GM18951 (cell line): ENCODE results near the gene ANAPC13.

ENCODE experiments used
- POLR2A ChIP-seq: IDR thresholded peaks from 4 replicates; pipeline ENCODE4 v1.6.1; 2011; ENCODE audit warnings: mild to moderate bottlenecking; ENCODE audit not compliant: insufficient read length, insufficient read depth; ENCODE audit errors: extremely low read depth
- in situ Hi-C: fragments of 300-500 bp; cut with MboI; formaldehyde crosslinking; loops from one replicate; pipeline ENCODE4 v1.12.0; 2022; ENCODE audit warnings: low sequenced_read_pairs, mixed read lengths, inconsistent platforms; ENCODE audit not compliant: unreplicated experiment

ANAPC13 gene

GRCh38 chr3:134457376-134458074 is 28.3 kb downstream of the ANAPC13 start:
- in situ Hi-C loops, result no loop called here
- TF ChIP-seq POLR2A, result no peak

GRCh38 chr3:134453631-134454030 is 32.2 kb downstream of the ANAPC13 start:
- in situ Hi-C loops, result no loop called here
- no peak for TF ChIP-seq POLR2A

GRCh38 chr3:134449951-134450350 is 35.8 kb downstream of the ANAPC13 start:
- TF ChIP-seq POLR2A, result no peak
- in situ Hi-C loops, result no loop called here

GRCh38 chr3:134449277-134449676 is 36.5 kb downstream of the ANAPC13 start:
- in situ Hi-C loops, result no loop called here
- TF ChIP-seq POLR2A, result no peak

- in situ Hi-C loops, result no loop called here
- TF ChIP-seq POLR2A, result no peak
Measured at GRCh38 chr3:134448664-134449063, 37.1 kb downstream of the ANAPC13 start.

GRCh38 chr3:134447351-134447750 is 38.4 kb downstream of the ANAPC13 start:
- TF ChIP-seq POLR2A, result no peak
- in situ Hi-C loops, result no loop called here

GRCh38 chr3:134446800-134447199 is 39.0 kb downstream of the ANAPC13 start:
- TF ChIP-seq POLR2A, result no peak
- in situ Hi-C loops, result no loop called here

GRCh38 chr3:134445636-134446035 is 40.1 kb downstream of the ANAPC13 start:
- in situ Hi-C loops, result no loop called here
- no peak for TF ChIP-seq POLR2A

GRCh38 chr3:134445095-134445494 is 40.7 kb downstream of the ANAPC13 start:
- TF ChIP-seq POLR2A, result no peak
- in situ Hi-C loops, result no loop called here

GRCh38 chr3:134441821-134442220 is 44.0 kb downstream of the ANAPC13 start:
- TF ChIP-seq POLR2A, result no peak
- in situ Hi-C loops, result no loop called here

GRCh38 chr3:134441321-134441720 is 44.5 kb downstream of the ANAPC13 start:
- TF ChIP-seq POLR2A, result no peak
- in situ Hi-C loops, result no loop called here

- in situ Hi-C loops, result no loop called here
- TF ChIP-seq POLR2A, result no peak
Measured at GRCh38 chr3:134437211-134437752, 48.5 kb downstream of the ANAPC13 start.

- in situ Hi-C loops, result no loop called here
Measured at GRCh38 chr3:134432236-134432635, 53.5 kb downstream of the ANAPC13 start.

GRCh38 chr3:134430950-134431445 is 54.8 kb downstream of the ANAPC13 start:
- in situ Hi-C loops, result no loop called here

More at GRCh38 chr3:134432236-134432635, 53.5 kb downstream of the ANAPC13 start:
- TF ChIP-seq POLR2A, result no peak

More at GRCh38 chr3:134430950-134431445, 54.8 kb downstream of the ANAPC13 start:
- no peak for TF ChIP-seq POLR2A
